ENCODE data around the gene FOXD1.
A peak's percentile ranks its signal among the peaks of the same experiment; 100 is the strongest.
"Not testable (repeated sequence)": the region's sequence is repeated elsewhere in the genome, so short reads cannot be mapped to it uniquely, and the experiment has no call there.

FOXD1 gene

DNA sequence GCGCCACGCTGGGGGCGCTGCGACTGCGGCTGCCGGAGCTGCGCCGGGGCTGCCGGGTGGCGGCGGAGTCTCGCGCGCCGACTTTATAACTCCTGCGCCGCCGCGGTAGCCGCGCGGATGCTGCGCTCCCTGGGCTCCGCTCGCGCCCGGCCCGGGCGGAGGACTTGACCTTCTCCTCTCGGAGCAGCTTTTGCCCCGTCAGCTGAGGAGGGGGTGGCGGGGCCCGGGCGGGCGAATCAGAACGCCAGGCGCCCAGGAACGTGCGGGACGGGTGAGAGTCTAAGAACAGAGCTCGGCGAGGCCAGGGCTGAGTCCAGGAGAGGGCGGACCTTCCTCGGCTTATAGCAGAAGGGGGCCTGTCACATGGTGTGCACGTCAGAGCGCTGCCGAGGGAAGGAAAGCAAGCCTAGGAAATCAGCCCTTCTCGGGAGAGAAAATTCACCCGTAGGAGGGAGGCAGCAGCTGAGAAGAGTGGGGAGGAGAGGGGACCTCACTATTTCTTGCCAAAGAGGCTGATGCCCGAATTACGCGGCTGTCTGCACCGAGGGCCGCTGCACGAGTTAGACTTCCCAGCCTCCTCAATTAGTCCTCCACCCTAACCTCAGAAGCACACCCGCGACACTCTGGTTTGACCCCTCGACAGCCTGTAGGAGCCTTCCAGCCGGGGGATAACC, at the start of gene FOXD1:
Gene FOXD1, minus strand, starts transcription at position 315 of the 674 bp plus-strand sequence. CDS start 415 bp downstream, outside the sequence.
- ATAC-seq: peak; percentile 71 to 73

GRCh38 chr5:73497497-73498056, 49.0 kb upstream of the FOXD1 start:
- ATAC-seq: no peak

GRCh38 chr5:73496984-73497457, 48.4 kb upstream of the FOXD1 start:
- no peak for ATAC-seq

DNA sequence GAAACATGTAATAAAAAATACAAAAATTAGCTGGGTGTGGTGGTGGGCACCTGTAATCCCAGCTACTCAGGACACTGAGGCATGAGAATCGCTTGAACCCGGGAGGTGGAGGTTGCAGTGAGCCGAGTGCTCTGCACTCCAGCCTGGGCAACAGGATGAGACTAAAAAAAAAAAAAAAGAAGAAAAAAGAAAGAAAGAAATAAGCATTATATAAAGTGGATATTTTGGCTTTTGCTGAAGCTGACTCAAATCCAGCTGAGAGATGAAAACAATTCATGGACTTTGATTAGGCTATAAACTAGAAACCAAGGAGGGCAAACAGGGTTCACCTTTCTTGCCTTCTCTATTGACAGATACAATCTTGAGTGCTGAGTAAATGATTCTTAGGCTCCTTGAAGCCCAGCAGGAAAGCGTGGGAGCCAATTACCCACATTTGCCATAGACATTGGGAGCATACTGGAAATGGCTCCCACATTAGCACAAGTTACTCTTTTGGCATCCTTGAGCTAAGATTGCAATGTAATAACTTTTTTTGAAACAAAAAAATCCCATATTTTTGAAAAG, 47.3 kb upstream of the FOXD1 start:
- no peak for ATAC-seq

GRCh38 chr5:73494721-73495120, 46.1 kb upstream of the FOXD1 start:
- no peak for ATAC-seq

DNA sequence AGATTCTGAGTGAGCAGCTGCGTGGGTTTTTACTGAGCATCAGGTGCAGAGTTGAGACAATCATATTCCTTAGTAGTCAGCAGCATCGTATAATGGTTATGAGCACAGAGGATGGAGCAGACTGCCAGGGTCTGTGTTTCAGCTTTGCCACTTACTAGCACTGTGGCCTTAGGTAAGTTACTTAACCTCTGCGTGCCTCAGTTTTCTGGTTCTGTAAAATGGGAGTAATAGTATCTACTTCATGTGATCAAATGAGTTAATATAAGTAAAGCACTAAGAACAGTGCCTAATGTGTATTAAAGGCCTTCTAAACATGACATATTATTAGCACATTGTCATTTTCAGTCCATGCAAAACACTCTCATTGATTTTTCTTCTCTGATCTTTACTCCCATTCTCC, 44.8 kb upstream of the FOXD1 start:
- ATAC-seq: no peak

DNA sequence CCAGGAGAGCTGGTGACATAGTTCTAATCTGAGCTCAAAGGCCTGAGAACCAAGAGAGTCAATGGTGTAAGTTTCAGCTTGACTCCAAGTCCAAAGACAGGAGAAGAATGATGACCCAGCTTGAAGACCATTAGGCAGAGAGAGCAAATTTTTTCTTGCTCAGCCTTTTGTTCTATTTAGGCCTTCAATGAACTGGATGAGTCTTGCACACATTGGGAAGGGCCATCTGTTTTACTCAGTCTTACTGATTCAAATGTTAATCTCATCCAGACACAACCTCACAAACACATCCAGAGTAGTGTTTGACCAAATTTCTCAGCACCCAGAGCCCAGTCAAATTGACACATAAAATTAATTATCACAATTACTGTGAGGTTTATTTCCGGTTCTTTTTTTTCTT, 42.6 kb upstream of the FOXD1 start:
- no peak for ATAC-seq

- ATAC-seq: no peak
Observed at GRCh38 chr5:73490088-73490487, 41.5 kb upstream of the FOXD1 start.

GRCh38 chr5:73488806-73489205, 40.2 kb upstream of the FOXD1 start:
- ATAC-seq: no peak

GRCh38 chr5:73487815-73488214, 39.2 kb upstream of the FOXD1 start:
- ATAC-seq: no peak

DNA sequence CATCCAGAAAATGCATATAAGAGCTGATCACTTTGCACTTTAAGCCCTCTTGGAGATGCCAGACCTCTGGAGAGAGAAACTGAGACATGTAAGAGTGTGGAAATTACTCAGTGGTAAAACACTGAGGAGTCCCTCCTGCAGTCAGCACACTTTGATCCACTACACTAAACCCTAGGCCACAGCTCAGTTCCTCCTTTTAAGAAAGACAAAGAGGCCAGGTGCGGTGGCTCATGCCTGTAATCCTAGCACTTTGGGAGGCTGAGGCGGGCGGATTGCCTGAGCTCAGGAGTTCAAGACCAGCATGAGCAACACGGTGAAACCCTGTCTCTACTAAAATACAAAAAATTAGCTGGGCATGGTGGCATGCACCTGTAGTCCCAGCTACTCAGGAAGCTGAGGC, 38.7 kb upstream of the FOXD1 start:
- not testable (repeated sequence) for ATAC-seq

DNA sequence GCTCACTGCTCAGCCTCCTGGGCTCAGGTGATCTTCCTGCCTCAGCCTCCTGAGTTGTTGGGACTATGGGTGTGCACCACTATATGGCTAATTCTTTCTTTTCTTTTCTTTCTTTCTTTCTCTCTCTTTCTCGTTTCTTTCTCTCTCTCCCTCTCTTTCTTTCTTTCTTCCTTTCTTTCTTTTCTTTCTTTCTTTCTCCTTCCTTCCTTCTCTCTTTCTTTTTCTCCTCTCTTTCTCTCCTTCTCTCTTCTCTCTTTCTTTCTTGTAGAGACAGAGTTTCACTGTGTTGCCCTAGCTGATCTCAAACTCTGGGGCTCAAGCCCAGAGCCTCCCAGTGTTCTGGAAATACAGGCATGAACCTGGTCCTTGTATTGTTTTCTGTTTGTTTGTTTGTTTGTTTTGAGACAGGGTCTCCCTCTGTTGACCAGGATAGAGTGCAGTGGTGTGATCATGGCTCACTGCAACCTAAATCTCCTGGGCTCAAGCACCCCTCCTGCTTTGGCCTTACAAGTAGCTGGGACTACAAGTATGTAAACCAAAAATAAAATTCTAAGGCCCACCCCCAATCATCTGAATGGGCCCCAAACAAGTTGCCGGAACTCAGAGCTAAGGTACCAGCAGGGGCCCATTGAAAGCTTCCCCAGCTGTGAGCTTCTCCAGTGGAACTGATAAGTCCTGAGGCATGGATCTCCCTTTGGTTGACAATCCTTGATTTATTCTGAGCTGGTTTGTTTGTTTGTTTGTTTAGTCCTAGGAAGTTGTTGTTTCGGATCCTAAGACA, 37.7 kb upstream of the FOXD1 start:
- ATAC-seq: no peak

GRCh38 chr5:73485715-73486114, 37.1 kb upstream of the FOXD1 start:
- ATAC-seq: no peak

DNA sequence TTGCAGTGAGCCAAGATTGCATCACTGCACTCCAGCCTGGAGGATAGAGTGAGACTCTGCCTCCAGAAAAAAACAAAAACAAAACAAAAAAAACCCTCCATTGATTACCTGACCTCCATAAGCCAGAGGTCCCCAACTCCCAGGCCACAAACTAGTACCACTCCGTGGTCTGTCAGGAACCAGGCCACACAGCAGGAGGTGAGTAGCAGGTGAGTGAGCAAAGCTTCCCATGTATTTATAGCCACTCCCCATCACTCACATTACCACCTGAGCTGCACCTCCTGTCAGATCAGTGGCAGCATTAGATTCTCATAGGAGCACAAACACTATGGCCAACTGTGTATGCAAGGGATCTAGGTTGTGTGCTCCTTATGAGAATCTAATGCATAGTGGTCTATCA, 35.9 kb upstream of the FOXD1 start:
- no peak for ATAC-seq

GRCh38 chr5:73483676-73484075, 35.1 kb upstream of the FOXD1 start:
- ATAC-seq: no peak

DNA sequence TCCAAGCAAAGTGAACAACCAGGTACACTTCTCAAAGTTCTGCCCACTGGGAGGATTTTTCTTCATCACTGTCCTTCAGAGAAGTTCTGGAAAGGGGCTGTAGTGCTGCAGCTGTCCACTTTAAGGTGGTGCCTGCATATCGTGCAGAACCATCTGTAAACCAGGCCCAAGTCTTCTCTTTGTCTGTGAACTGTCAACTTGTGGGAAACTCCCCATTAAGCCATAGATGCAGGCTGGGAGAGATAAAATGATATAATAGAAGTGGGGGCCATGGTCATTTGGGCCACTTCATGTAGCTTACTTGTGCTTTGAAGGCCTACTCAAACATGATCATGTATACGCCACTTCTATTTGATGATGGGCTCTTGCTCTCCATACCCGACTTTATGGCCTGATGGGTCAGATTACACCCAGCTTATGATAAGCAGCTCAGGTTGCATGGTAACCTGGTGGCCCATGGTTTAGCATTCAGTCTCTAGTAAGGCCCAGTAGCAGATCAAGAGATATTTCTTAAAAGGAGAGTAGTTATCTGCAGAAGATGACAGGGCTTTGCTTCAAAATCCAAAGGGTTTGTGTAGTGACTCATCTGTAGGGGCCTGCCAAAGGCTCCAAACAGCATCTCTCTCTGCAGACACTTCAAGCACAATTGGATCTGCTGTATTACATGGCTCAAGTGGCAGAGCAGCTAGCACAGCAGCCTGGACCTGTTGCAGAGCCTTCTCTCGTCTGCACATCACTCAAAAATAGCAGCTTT, 34.0 kb upstream of the FOXD1 start:
- ATAC-seq: no peak

GRCh38 chr5:73480500-73480899, 31.9 kb upstream of the FOXD1 start:
- ATAC-seq: no peak

- no peak for ATAC-seq
Observed at GRCh38 chr5:73472116-73472515, 23.5 kb upstream of the FOXD1 start.

DNA sequence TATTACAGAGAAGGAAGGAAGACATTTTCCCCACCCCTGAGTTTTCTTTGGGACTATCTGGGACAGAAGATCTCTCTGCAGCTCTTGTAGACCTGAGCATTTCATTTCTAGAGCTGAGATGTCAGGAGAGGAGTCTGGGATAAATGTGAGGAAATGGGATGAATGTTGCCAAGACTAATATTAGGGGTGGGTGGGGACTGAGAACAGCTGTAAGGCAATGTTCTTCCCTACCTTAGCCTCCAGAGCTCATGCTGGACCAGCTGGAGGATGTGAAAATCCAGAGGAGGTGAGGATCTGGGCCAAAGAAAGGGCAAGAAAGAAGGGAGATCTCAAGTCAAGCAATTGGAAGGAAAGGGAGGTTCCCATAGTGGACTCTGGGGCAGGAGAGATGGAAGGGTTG, 23.1 kb upstream of the FOXD1 start:
- ATAC-seq: no peak

GRCh38 chr5:73469878-73470277, 21.3 kb upstream of the FOXD1 start:
- no peak for ATAC-seq

DNA sequence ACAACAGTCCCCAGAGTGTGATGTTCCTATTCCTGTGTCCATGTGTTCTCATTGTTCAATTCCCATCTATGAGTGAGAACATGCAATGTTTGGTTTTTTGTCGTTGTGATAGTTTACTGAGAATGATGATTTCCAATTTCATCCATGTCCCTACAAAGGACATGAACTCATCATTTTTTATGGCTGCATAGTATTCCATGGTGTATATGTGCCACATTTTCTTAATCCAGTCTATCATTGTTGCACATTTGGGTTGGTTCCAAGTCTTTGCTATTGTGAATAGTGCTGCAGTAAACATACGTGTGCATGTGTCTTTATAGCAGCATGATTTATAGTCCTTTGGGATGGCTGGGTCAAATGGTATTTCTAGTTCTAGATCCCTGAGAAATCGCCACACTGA, 20.1 kb upstream of the FOXD1 start:
- ATAC-seq: not testable (repeated sequence)

DNA sequence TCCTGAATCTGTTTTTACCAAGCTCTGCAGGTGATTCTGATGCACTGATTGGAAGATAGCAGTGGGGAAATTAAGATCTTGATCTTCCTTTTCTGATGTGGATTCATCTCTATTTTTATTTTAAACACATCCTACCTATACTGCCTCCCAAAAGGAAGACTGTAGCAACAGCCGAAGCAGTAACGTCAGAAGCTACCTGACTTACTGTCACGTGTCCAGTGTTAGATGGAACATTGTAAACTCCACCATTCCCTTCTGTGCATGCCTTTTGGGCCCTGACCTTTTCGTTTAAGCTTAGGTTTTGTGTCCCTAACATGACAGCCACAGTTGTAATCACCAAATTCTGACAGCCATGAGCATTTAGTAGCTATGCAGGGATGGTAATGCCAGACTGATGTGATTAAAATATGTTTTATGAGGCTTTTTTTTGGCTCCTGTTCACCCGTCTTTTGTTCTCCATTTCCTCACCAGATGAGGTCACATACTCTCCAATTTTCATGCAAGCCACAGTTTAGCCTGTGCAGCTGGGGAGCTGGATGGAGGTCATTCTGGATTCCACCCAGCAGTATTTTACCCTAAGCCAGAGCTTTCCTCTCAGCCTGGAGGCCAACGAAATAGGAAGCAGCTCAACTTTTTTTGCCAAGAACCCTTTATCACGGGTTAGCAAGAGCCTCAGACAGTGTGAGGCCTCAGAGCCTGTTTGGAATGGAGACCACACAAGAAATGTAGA, 15.6 kb upstream of the FOXD1 start:
- ATAC-seq: no peak

Data from activated CD4-positive, CD25-positive, alpha-beta regulatory T cell treated with anti-CD3 and anti-CD28 coated beads, Interleukin-2, amount 50 U/mL, for 24 hours (primary cell).